Endothelial cell of umbilical vein (primary cell): Measurements from ENCODE around the gene PNMA1. TPM values are rescaled to one million over a fixed set of nuclear protein-coding genes. Genes with fewer than 3 reads are reported as not detected.

ENCODE experiments used
- BruUV-seq: library from RNA; stranded (reverse); fragments of 400-500 nt; replicated peaks from 2 replicates; lab custom pipeline; 2021; lab: Mats Ljungman, UMichigan
- CTCF ChIA-PET: fragments of 300-600, 350-600 bp; sonication (Branson Sonifier 250); formaldehyde crosslinking; loops from one replicate; lab custom pipeline; 2021; ENCODE audit warnings: antibody characterized with exemption, inconsistent platforms; lab: Charles Lee
- POLR2A ChIA-PET: fragments of 300-600, 350-600 bp; sonication (Branson Sonifier 250); formaldehyde crosslinking; loops from one replicate; lab custom pipeline; 2021; ENCODE audit warnings: antibody characterized with exemption, inconsistent platforms; lab: Charles Lee
- DNase-seq: peaks from one replicate; pipeline ENCODE4 v3.0.0-alpha.2; 2011; ENCODE audit warnings: low read depth, low spot score
- FAIRE-seq: peaks from 2 replicates; lab custom pipeline; 2011; peaks lifted over from hg19 to GRCh38; lab: Jason Lieb, UNC
- H2AFZ ChIP-seq: 2 replicates; pipeline ENCODE4 v1.6.0; 2012; ENCODE audit warnings: low read depth, low read length, control low read depth, inconsistent platforms
- H3K27ac ChIP-seq: 2 replicates; pipeline ENCODE4 v1.5.1; 2011; ENCODE audit warnings: low read depth, mild to moderate bottlenecking, control low read depth, low read length, moderate library complexity; ENCODE audit not compliant: insufficient read depth
- H3K27me3 ChIP-seq, 2 experiments: 2 replicates each; pipeline versions ENCODE4 v1.6.0 to v1.6.1; 2011; ENCODE audit warnings: low read length in 2 of 2, mixed read lengths in 1 of 2; ENCODE audit not compliant: control insufficient read depth in 2 of 2, insufficient read depth in 2 of 2
- H3K36me3 ChIP-seq, 2 experiments: 2 replicates in 1 of 2; 3 replicates in 1 of 2; pipeline ENCODE4 v1.5.1; 2011; ENCODE audit warnings: low read length in 2 of 2, mild to moderate bottlenecking in 1 of 2, moderate library complexity in 1 of 2; ENCODE audit not compliant: control insufficient read depth in 2 of 2, insufficient read depth in 2 of 2; ENCODE audit errors: extremely low read depth in 1 of 2
- H3K4me1 ChIP-seq: 3 replicates; pipeline ENCODE4 v1.5.1; 2011; ENCODE audit warnings: mild to moderate bottlenecking, low read length; ENCODE audit not compliant: control insufficient read depth, insufficient read depth; ENCODE audit errors: extremely low read depth
- H3K4me2 ChIP-seq: 2 replicates; pipeline ENCODE4 v1.6.1; 2011; ENCODE audit warnings: low read length, control low read depth, mixed read lengths; ENCODE audit not compliant: insufficient read depth
- H3K4me3 ChIP-seq, 3 experiments: fragments of 200-600 bp in 1 of 3; sonication (generic), shearing (Covaris generic) in 1 of 3; replicated peaks in 1 of 3; 2 replicates each; pipeline ENCODE4 v1.5.1; 2011 to 2016; ENCODE audit warnings: control low read depth in 3 of 3, low read length in 3 of 3, mild to moderate bottlenecking in 2 of 3, inconsistent platforms in 1 of 3, low read depth in 1 of 3, moderate library complexity in 1 of 3; ENCODE audit not compliant: insufficient read depth in 1 of 3
- H3K79me2 ChIP-seq: 2 replicates; pipeline ENCODE4 v1.6.0; 2012; ENCODE audit warnings: low read length, inconsistent platforms; ENCODE audit not compliant: control insufficient read depth, insufficient read depth
- H3K9ac ChIP-seq: replicated peaks from 2 replicates; pipeline ENCODE3; 2011; ENCODE audit warnings: low read length, control low read depth; ENCODE audit not compliant: insufficient read depth; ENCODE audit errors: extremely low read depth
- H3K9me1 ChIP-seq: replicated peaks from 3 replicates; pipeline ENCODE4 v1.6.0; 2011; ENCODE audit warnings: mild to moderate bottlenecking, low read length; ENCODE audit not compliant: control insufficient read depth, insufficient read depth; ENCODE audit errors: extremely low read depth
- H3K9me3 ChIP-seq: replicated peaks from 2 replicates; pipeline ENCODE4 v1.5.1; 2012; ENCODE audit warnings: low read length, inconsistent platforms; ENCODE audit not compliant: control insufficient read depth, insufficient read depth
- H4K20me1 ChIP-seq: replicated peaks from 2 replicates; pipeline ENCODE3; 2011; ENCODE audit warnings: mild to moderate bottlenecking, low read length; ENCODE audit not compliant: control insufficient read depth, insufficient read depth; ENCODE audit errors: extremely low read depth
- EZH2 ChIP-seq: IDR thresholded peaks from 2 replicates; pipeline ENCODE4 v1.6.1; 2012; ENCODE audit warnings: borderline replicate concordance, low read depth, mild to moderate bottlenecking, moderate library complexity, low read length, inconsistent platforms; ENCODE audit not compliant: severe bottlenecking
- GATA2 ChIP-seq: IDR thresholded peaks from 2 replicates; pipeline ENCODE4 v1.7.0; 2011; ENCODE audit warnings: low read depth, mild to moderate bottlenecking, moderate library complexity, mixed read lengths, low read length; ENCODE audit not compliant: insufficient read length, insufficient read depth
- JUN ChIP-seq: IDR thresholded peaks from 2 replicates; pipeline ENCODE4 v1.6.1; 2011; ENCODE audit warnings: borderline replicate concordance, low read depth; ENCODE audit not compliant: insufficient read length, insufficient read depth
- POLR2AphosphoS5 ChIP-seq: IDR thresholded peaks from 2 replicates; pipeline ENCODE4 v1.6.1; 2012; ENCODE audit warnings: low read depth, mild to moderate bottlenecking, control low read depth, low read length, moderate library complexity; ENCODE audit not compliant: insufficient read depth
- dilution Hi-C: fragments of 300-500 bp; cut with MboI; formaldehyde crosslinking; loops from one replicate; pipeline ENCODE4 v1.15.0; 2019; ENCODE audit warnings: low sequenced_read_pairs; ENCODE audit not compliant: extremely low pct_ligation_motif_present
- intact Hi-C: fragments of 100-400 bp; cut with micrococcal nuclease; formaldehyde crosslinking; loops from one replicate; pipeline ENCODE4 v1.10.0; 2022
- microRNA-seq: library from miRNA; unstranded; fragments of <30 nt; microRNA quantifications from one replicate; pipeline ENCODE4 v1.2.0, GENCODE V29; 2021; ENCODE audit warnings: borderline number of aligned reads, borderline replicate concordance
- polyA plus RNA-seq, 4 experiments: library from polyadenylated mRNA; depleted of rRNA in 3 of 4; stranded (reverse) in 3 of 4; unstranded in 1 of 4; fragments of >200 nt; gene quantifications; 2 replicates each; pipeline versions ENCODE4 v1.2.1 to v1.2.3, GENCODE V29; 2011 to 2012; ENCODE audit warnings: missing spikeins in 1 of 4
- small RNA-seq: library from RNA; depleted of rRNA; stranded (forward); fragments of <200 nt; gene quantifications from one replicate; pipeline ENCODE3, GENCODE V24; 2012; ENCODE audit warnings: low replicate concordance, low read depth; ENCODE audit not compliant: insufficient read depth, insufficient read length
- total RNA-seq: library from RNA; stranded (reverse); gene quantifications from 2 replicates; pipeline ENCODE4 v1.2.3, GENCODE V29; 2021
- TF ChIP-seq, protein P1 (sequence below): IDR thresholded peaks from 2 replicates; pipeline ENCODE4 v1.6.1; 2011; ENCODE audit not compliant: insufficient read depth, insufficient read length

The PNMA1 gene
- total and polyA plus RNA-seq, 2 donors (not counting 3 experiments of a cell fraction or from before 2014, with no cell fraction given) = 29.8 to 82.6 TPM

DNA sequence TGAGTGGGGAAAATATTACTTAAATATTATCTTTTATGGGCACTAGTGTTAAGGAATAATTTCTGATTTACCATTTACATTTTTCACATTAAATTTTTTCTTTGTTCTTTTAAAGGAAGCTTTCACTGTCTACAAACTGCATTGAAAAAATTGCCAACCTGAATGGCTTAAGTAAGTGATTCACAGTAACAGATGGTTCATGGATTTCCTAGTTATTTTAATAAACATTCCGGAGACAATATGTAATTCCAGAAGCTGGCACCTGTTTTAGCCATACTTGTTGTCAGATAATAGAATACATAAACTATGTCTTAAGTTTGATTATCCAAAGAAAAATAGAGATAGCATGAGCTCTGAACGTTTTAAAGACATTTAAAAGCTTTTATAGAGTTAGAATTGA lies 52.3 kb downstream of the PNMA1 start:
- CTCF ChIA-PET = interaction anchor here (0.7 to 1.7 kb wide), 11 partner anchors 27 to 275 kb away, joined by 3 to 8 read pairs (median 4); partner anchors contain the start of gene PNMA1
- no peaks in the 10 kb centered on the region for H3K9me3 ChIP-seq
- H3K9ac ChIP-seq = no peak overlapping the region
- peak overlapping the region; percentile 15 for H3K27ac ChIP-seq
- H3K9me1 ChIP-seq = no peaks in the 10 kb centered on the region
- FAIRE-seq (no peak), DNase-seq (no peak)
- TF ChIP-seq POLR2AphosphoS5 (no peak), GATA2 (no peak), JUN (no peak), EZH2 (no peak)
- TF ChIP-seq, protein P1, sequence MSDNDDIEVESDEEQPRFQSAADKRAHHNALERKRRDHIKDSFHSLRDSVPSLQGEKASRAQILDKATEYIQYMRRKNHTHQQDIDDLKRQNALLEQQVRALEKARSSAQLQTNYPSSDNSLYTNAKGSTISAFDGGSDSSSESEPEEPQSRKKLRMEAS = no peak
- no TSS peak for BruUV-seq
- H3K36me3 ChIP-seq = peaks cover 0 to 3% of the 10 kb centered on the region in 2 experiments
- intact Hi-C loops (loop anchor here (1.0 kb wide), 1 partner anchor 28 kb away; no protein-coding TSS in a partner anchor), dilution Hi-C loops (no loop called here)
- no peaks in the 10 kb centered on the region for H3K27me3 ChIP-seq
- POLR2A ChIA-PET = interaction anchor here (0.7 kb wide), 3 partner anchors 15 to 84 kb away, joined by 3 to 6 read pairs (median 3); no protein-coding TSS in a partner anchor
- H2AFZ ChIP-seq = no peak overlapping the region
- no peak overlapping the region for H3K4me3 ChIP-seq
- H3K79me2 ChIP-seq = no peaks in the 10 kb centered on the region
- peaks cover 6% of the 10 kb centered on the region for H3K4me1 ChIP-seq
- H4K20me1 ChIP-seq = no peaks in the 10 kb centered on the region
- H3K4me2 ChIP-seq = no peak overlapping the region

Small RNA genes lying within 50 kb of the gene (microRNA-seq; reads per million reads assigned to microRNA genes)
- gene MIR4505 = not detected

Small RNA genes lying within 50 kb of the gene (small RNA-seq; reads per million reads assigned to genes)
- not detected for gene MIR4505

Other genes with a start within 250 kb of the PNMA1 start
- gene RIOX1, start 223.5 kb downstream of the PNMA1 start, total RNA-seq = 15.6 and 17.7 TPM in 2 replicates
- gene RIOX1, start 223.5 kb downstream of the PNMA1 start, polyA plus RNA-seq = 12.7 and 14.6 TPM in 2 replicates
- 2.0 and 21.4 TPM in 2 replicates for gene ACOT1, start 177.2 kb downstream of the PNMA1 start, total RNA-seq
- gene ACOT1, start 177.2 kb downstream of the PNMA1 start, polyA plus RNA-seq = 15.5 and 16.0 TPM in 2 replicates
- not detected in 2 replicates for gene HEATR4, start 155.4 kb downstream of the PNMA1 start, total RNA-seq
- not detected in 2 replicates for gene HEATR4, start 155.4 kb downstream of the PNMA1 start, polyA plus RNA-seq
- 9.5 and 28.8 TPM in 2 replicates for gene ACOT2, start 145.2 kb downstream of the PNMA1 start, total RNA-seq
- 31.5 and 34.6 TPM in 2 replicates for gene ACOT2, start 145.2 kb downstream of the PNMA1 start, polyA plus RNA-seq
- 0.53 and 0.69 TPM in 2 replicates for gene ACOT4, start 122.5 kb downstream of the PNMA1 start, total RNA-seq
- 0.46 and 0.75 TPM in 2 replicates for gene ACOT4, start 122.5 kb downstream of the PNMA1 start, polyA plus RNA-seq
- gene ACOT6, start 101.9 kb downstream of the PNMA1 start, total RNA-seq = not detected in 2 replicates
- gene ACOT6, start 101.9 kb downstream of the PNMA1 start, polyA plus RNA-seq = not detected in 2 replicates
- 14.1 and 15.3 TPM in 2 replicates for gene DNAL1, start 69.4 kb downstream of the PNMA1 start, total RNA-seq
- 2.1 and 2.4 TPM in 2 replicates for gene DNAL1, start 69.4 kb downstream of the PNMA1 start, polyA plus RNA-seq
- gene PTGR2, start 137.4 kb upstream of the PNMA1 start, total RNA-seq = 3.6 and 5.6 TPM in 2 replicates
- gene PTGR2, start 137.4 kb upstream of the PNMA1 start, polyA plus RNA-seq = 0.75 and 1.1 TPM in 2 replicates
- gene ZNF410, start 172.5 kb upstream of the PNMA1 start, total RNA-seq = 39.2 and 45.0 TPM in 2 replicates
- 18.8 and 21.8 TPM in 2 replicates for gene ZNF410, start 172.5 kb upstream of the PNMA1 start, polyA plus RNA-seq
- 3.1 and 3.3 TPM in 2 replicates for gene FAM161B, start 235.7 kb upstream of the PNMA1 start, total RNA-seq
- 1.4 and 1.6 TPM in 2 replicates for gene FAM161B, start 235.7 kb upstream of the PNMA1 start, polyA plus RNA-seq
- gene COQ6, start 235.9 kb upstream of the PNMA1 start, total RNA-seq = 20.3 and 20.7 TPM in 2 replicates
- gene COQ6, start 235.9 kb upstream of the PNMA1 start, polyA plus RNA-seq = 34.7 and 35.3 TPM in 2 replicates